ENCODE data around the gene GALNT11.
"Not testable (repeated sequence)": the region's sequence is repeated elsewhere in the genome, so short reads cannot be mapped to it uniquely, and the experiment has no call there.

The GALNT11 gene

GRCh38 chr7:152015600-152015999 lies 9.9 kb upstream of the GALNT11 start:
- Mint-ChIP-seq H3K4me3 (no peak overlapping the region), H3K4me1 (no peaks in the 10 kb centered on the region), H3K9me3 (no peaks in the 10 kb centered on the region), H3K27ac (no peak overlapping the region), H3K36me3 (no peaks in the 10 kb centered on the region)
- DNase-seq (ENCODE audit: low spot score in 2 of 2), result no peak
- no peak for ATAC-seq

DNA sequence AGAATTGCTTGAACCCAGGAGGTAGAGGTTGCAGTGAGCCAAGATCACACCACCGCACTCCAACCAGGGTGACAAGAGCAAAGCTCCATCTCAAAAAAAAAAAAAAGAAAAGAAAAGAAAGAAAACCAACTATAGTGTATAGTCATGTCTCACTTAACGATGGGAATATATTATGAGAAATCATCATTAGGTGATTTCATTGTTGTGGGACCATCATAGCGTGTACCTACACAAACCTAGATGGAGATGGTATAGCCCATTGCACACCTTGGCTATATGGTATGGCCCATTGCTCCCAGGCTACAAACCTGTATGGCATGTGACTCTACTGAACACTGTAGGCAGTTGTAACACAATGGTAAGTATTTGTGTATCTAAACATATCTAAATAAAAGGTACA lies 8.5 kb upstream of the GALNT11 start:
- H3K9me3 Mint-ChIP-seq, result no peaks in the 10 kb centered on the region

GRCh38 chr7:152017683-152018082 lies 7.8 kb upstream of the GALNT11 start:
- H3K27ac Mint-ChIP-seq; ATAC-seq; H3K4me3 Mint-ChIP-seq; DNase-seq (ENCODE audit: low spot score in 2 of 2); H3K36me3 Mint-ChIP-seq; H3K9me3 Mint-ChIP-seq; H3K4me1 Mint-ChIP-seq: not testable (repeated sequence)

More for the DNA sequence above, 8.5 kb upstream of the GALNT11 start:
- Mint-ChIP-seq H3K4me3 (no peak overlapping the region), H3K36me3 (no peaks in the 10 kb centered on the region), H3K4me1 (no peaks in the 10 kb centered on the region), H3K27ac (no peak overlapping the region)
- no peak for ATAC-seq
- DNase-seq (ENCODE audit: low spot score in 2 of 2), result no peak

DNA sequence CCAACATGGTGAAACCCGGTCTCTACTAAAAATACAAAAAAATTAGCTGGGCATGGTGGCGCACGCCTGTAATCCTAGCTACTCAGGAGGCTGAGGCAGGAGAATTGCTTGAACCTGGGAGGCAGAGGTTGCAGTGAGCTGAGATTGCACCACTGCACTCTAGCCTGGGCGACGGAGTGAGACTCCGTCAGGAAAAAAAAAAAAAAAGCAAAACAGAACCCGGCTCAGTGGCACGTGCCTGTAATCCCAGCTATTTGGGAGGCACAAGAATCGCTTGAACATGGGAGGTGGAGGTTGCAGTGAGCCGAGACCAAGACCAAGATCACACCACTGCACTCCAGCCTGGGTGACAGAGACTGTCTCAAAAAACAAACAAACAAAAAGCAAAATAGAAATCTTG lies 3.7 kb upstream of the GALNT11 start:
- H3K4me1 Mint-ChIP-seq; H3K27ac Mint-ChIP-seq; H3K4me3 Mint-ChIP-seq; DNase-seq (ENCODE audit: low spot score in 2 of 2); H3K9me3 Mint-ChIP-seq; H3K36me3 Mint-ChIP-seq; ATAC-seq: not testable (repeated sequence)

- ATAC-seq (no peak), DNase-seq (ENCODE audit: low spot score in 2 of 2) (no peak)
- H3K4me3 Mint-ChIP-seq, result peak overlapping the region; percentile 83
- H3K27ac Mint-ChIP-seq, result peak overlapping the region; percentile 61
- no peaks in the 10 kb centered on the region for H3K9me3 Mint-ChIP-seq
- H3K4me1 Mint-ChIP-seq, result peaks cover 40% of the 10 kb centered on the region
- peaks cover 6% of the 10 kb centered on the region for H3K36me3 Mint-ChIP-seq
Observed at GRCh38 chr7:152025937-152026890, 740 bp downstream of the GALNT11 start.

DNA sequence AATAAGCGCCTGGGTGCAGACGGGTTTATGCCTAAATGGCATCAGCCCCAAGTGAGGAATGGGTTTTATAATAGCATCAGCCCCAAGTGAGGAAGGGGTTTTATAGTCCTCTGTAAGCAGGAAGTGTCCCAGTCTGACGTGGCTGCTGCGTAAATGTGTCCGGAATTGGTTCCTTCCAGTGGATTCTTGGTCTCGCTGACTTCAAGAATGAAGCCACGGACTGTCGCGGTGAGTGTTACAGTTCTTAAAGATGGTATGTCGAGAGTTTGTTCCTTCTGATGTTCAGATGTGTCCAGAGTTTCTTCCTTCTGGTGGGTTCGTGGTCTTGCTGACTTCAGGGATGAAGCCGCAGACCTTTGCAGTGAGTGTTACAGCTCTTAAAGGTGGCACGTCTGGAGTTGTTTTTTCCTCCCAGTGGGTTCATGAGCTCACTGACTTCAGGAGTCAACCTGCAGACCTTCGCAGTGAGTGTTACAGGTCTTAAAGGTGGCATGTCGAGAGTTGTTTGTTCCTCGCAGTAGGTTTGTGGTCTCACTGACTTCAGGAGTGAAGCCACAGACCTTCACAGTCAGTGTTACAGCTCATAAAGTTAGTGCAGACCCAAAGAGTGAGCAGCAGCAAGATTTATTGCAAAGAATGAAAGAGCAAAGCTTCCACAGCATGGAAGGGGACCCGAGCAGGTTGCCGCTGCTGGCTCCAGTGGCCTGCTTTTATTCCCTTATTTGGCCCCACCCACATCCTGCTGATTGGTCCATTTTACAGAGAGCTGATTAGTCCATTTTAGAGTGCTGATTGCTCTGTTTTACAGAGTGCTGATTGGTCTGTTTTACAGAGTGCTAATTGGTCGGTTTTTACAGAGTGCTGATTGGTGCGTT lies 2.3 kb downstream of the GALNT11 start:
- Mint-ChIP-seq H3K4me1 (peaks cover 50% of the 10 kb centered on the region), H3K4me3 (peak overlapping the region; percentile 83), H3K27ac (peak overlapping the region; percentile 79)
- not testable (repeated sequence) for H3K9me3 Mint-ChIP-seq, H3K36me3 Mint-ChIP-seq
- peak; percentile 34 for ATAC-seq
- peak; percentile 12 to 73 for DNase-seq (ENCODE audit: low spot score in 2 of 2)

DNA sequence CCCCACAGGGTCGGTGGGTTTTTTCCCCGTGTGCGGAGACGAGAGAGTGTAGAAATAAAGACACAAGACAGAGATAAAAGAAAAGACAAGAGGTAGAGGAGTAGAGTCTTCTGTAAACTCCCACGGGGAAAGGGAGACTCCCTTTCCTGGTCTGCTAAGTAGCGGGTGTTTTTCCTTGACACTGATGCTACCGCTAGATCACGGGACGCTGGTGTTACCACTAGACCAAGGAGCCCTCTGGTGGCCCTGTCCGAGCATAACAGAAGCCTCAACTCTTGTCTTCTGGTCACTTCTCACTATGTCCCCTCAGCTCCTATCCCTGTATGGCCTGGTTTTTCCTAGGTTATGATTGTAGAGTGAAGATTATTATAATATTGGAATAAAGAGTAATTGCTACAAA lies 4.6 kb downstream of the GALNT11 start:
- H3K9me3 Mint-ChIP-seq; H3K4me3 Mint-ChIP-seq; DNase-seq (ENCODE audit: low spot score in 2 of 2); H3K36me3 Mint-ChIP-seq; ATAC-seq: not testable (repeated sequence)
- peak overlapping the region; percentile 82 for H3K27ac Mint-ChIP-seq
- peaks cover 48% of the 10 kb centered on the region for H3K4me1 Mint-ChIP-seq

DNA sequence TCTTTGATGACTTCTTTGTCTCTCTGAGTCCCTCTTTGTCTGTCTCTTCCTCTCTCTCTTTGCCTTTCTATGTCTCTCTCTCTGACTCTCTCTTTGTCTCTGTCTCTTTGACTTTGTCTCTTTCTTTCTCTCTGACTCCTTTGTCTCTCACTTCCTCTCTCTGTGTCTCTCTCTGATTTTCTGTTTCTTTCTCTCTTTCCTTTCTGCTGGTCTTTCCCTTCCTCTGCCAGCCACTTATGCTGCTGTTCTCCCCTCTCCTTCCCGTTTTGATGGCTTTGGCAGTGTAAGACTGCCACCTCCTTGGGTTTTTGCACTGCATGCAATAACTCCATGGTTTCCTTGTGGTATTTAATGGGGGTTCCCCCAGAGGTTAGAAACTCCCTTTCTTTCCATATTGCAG lies 5.2 kb downstream of the GALNT11 start:
- not testable (repeated sequence) for ATAC-seq; H3K9me3 Mint-ChIP-seq; H3K36me3 Mint-ChIP-seq; DNase-seq (ENCODE audit: low spot score in 2 of 2); H3K4me3 Mint-ChIP-seq
- Mint-ChIP-seq H3K4me1 (peaks cover 45% of the 10 kb centered on the region), H3K27ac (peak overlapping the region; percentile 2)

DNA sequence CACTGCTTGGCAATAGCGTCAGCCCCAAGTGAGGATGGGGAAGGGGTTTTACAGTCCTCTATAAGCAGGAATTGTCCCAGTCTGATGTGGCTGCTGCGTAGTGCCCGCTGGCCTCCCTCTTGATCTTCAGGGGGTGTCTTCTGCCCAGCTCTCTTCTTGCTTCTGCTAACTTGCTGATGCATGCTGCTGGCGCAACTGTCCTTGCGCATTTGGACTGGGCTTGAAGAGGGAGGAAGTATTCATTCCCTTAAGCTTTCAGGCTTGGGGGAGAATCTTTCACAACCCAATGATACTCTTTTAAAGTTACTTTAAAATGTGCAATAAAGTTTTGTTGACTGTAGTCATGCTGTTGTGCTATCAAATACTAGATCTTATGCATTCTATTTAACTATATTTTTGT lies 10.3 kb downstream of the GALNT11 start:
- DNase-seq (ENCODE audit: low spot score in 2 of 2) (no peak), ATAC-seq (no peak)
- Mint-ChIP-seq H3K36me3 (no peaks in the 10 kb centered on the region), H3K4me3 (no peak overlapping the region), H3K27ac (no peak overlapping the region), H3K9me3 (peaks cover 20% of the 10 kb centered on the region), H3K4me1 (peaks cover 21% of the 10 kb centered on the region)

GRCh38 chr7:152038410-152038809 lies 12.9 kb downstream of the GALNT11 start:
- DNase-seq (ENCODE audit: low spot score in 2 of 2); H3K27ac Mint-ChIP-seq; H3K36me3 Mint-ChIP-seq; H3K4me1 Mint-ChIP-seq; ATAC-seq; H3K4me3 Mint-ChIP-seq: not testable (repeated sequence)
- peaks cover 20% of the 10 kb centered on the region for H3K9me3 Mint-ChIP-seq

DNA sequence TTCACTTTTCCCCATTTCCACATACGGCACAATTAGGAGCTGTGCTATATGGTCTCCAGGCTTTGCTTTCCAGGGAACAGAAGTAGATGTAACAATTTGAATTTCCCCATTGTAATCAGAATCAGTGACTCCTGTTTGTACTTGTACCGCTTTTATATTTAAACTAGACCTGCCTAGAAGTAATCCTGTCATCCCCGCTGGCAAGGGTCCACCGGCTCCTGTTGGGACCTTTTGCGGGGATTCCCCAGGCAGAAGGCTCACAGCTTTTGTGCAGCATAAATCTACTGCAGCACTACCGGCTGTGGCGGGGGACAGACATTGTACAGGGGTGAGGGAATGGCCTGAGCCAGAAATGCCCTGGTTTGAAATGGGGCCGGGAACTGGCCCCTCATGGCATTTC lies 17.6 kb downstream of the GALNT11 start:
- H3K4me3 Mint-ChIP-seq; H3K27ac Mint-ChIP-seq; ATAC-seq; H3K36me3 Mint-ChIP-seq; DNase-seq (ENCODE audit: low spot score in 2 of 2): not testable (repeated sequence)
- Mint-ChIP-seq H3K4me1 (peaks cover 18% of the 10 kb centered on the region), H3K9me3 (peaks cover 23% of the 10 kb centered on the region)

- not testable (repeated sequence) for DNase-seq (ENCODE audit: low spot score in 2 of 2)
Observed at GRCh38 chr7:152044909-152045308, 19.4 kb downstream of the GALNT11 start.

GRCh38 chr7:152046531-152046930 lies 21.1 kb downstream of the GALNT11 start:
- H3K4me1 Mint-ChIP-seq, result peaks cover 38% of the 10 kb centered on the region
- no peaks in the 10 kb centered on the region for H3K36me3 Mint-ChIP-seq
- ATAC-seq (no peak), DNase-seq (ENCODE audit: low spot score in 2 of 2) (no peak)
- peaks cover 15% of the 10 kb centered on the region for H3K9me3 Mint-ChIP-seq
- no peak overlapping the region for H3K4me3 Mint-ChIP-seq
- H3K27ac Mint-ChIP-seq, result no peak overlapping the region

More at GRCh38 chr7:152044909-152045308, 19.4 kb downstream of the GALNT11 start:
- H3K36me3 Mint-ChIP-seq, H3K4me3 Mint-ChIP-seq, ATAC-seq, H3K27ac Mint-ChIP-seq: not testable (repeated sequence)
- peaks cover 34% of the 10 kb centered on the region for H3K4me1 Mint-ChIP-seq
- H3K9me3 Mint-ChIP-seq, result peaks cover 15% of the 10 kb centered on the region

GRCh38 chr7:152048051-152048450 lies 22.6 kb downstream of the GALNT11 start:
- DNase-seq (ENCODE audit: low spot score in 2 of 2) (no peak), ATAC-seq (no peak)
- Mint-ChIP-seq H3K36me3 (no peaks in the 10 kb centered on the region), H3K4me3 (no peak overlapping the region), H3K9me3 (peaks cover 15% of the 10 kb centered on the region), H3K4me1 (peaks cover 45% of the 10 kb centered on the region), H3K27ac (no peak overlapping the region)

- Mint-ChIP-seq H3K4me1 (peaks cover 48% of the 10 kb centered on the region), H3K9me3 (peaks cover 9% of the 10 kb centered on the region), H3K27ac (no peak overlapping the region), H3K36me3 (no peaks in the 10 kb centered on the region), H3K4me3 (no peak overlapping the region)
- DNase-seq (ENCODE audit: low spot score in 2 of 2) (no peak), ATAC-seq (no peak)
Observed at GRCh38 chr7:152050547-152050971, 25.1 kb downstream of the GALNT11 start.
